Type B pancreatic cell (in vitro differentiated cells): ENCODE measurements around the gene CPS1. TPM values are rescaled to one million over a fixed set of nuclear protein-coding genes. Genes with fewer than 3 reads are reported as not detected.

Source experiments
- DNase-seq: peaks from one replicate; pipeline ENCODE4 v3.0.0; 2021; ENCODE audit warnings: mixed read lengths; ENCODE audit not compliant: unreplicated experiment; ENCODE audit errors: extremely low spot score
- H3K27ac Mint-ChIP-seq: 2 replicates; pipeline ENCODE4 v1.8.0; 2021; ENCODE audit warnings: mild to moderate bottlenecking, mixed read lengths
- H3K27me3 Mint-ChIP-seq: 2 replicates; pipeline ENCODE4 v1.8.0; 2021; ENCODE audit warnings: mixed read lengths
- H3K36me3 Mint-ChIP-seq: 2 replicates; pipeline ENCODE4 v1.8.0; 2021; ENCODE audit warnings: mixed read lengths
- H3K4me1 Mint-ChIP-seq: one replicate; pipeline ENCODE4 v1.8.0; 2021; ENCODE audit warnings: mixed read lengths; ENCODE audit not compliant: unreplicated experiment
- H3K4me3 Mint-ChIP-seq: 2 replicates; pipeline ENCODE4 v1.8.0; 2021; ENCODE audit warnings: mild to moderate bottlenecking, mixed read lengths
- H3K9me3 Mint-ChIP-seq: 2 replicates; pipeline ENCODE4 v1.8.0; 2021; ENCODE audit warnings: mixed read lengths
- CTCF ChIP-seq: fragments of 200-600 bp; sonication (generic); conservative IDR thresholded peaks from 2 replicates; pipeline ENCODE4 v1.5.0; 2021; ENCODE audit warnings: antibody characterized with exemption, mild to moderate bottlenecking
- long read RNA-seq: library from polyadenylated mRNA; unstranded; transcript quantifications from one replicate; pipeline ENCODE4 v2.0.0, GENCODE V29; 2020
- total RNA-seq: library from RNA; stranded (reverse); gene quantifications from 2 replicates; pipeline ENCODE4 v1.2.1, GENCODE V29; 2021; ENCODE audit warnings: low replicate concordance

Gene CPS1
- total RNA-seq, result 26.8 and 33.2 TPM in 2 replicates
- long read RNA-seq, partial matches to known transcripts, result 11 of 14 reads
- long read RNA-seq, other reads (novel, unspliced or antisense), result 3 of 14 reads

- H3K4me3 Mint-ChIP-seq, result no peak within 1 kb of the TSS
- TF ChIP-seq CTCF, result no peak
- H3K36me3 Mint-ChIP-seq, result no peaks in the 10 kb centered on the region
- peaks cover 5% of the 10 kb centered on the region for H3K4me1 Mint-ChIP-seq
- H3K27ac Mint-ChIP-seq, result no peak within 1 kb of the TSS
- H3K9me3 Mint-ChIP-seq, result no peaks in the 10 kb centered on the region
- DNase-seq, result no peak
- peaks cover 28% of the 10 kb centered on the region for H3K27me3 Mint-ChIP-seq
These were observed at the start of gene CPS1 for GRCh38 chr2:210556329-210556980. TSS of gene CPS1 (plus strand) at chr2:210556599. CDS start at chr2:210556734, 135 bp downstream.

GRCh38 chr2:210515911-210516310 is 40.5 kb upstream of the CPS1 start:
- Mint-ChIP-seq H3K36me3 (no peaks in the 10 kb centered on the region), H3K4me3 (no peak overlapping the region), H3K9me3 (peaks cover 16% of the 10 kb centered on the region), H3K27me3 (no peaks in the 10 kb centered on the region), H3K4me1 (no peaks in the 10 kb centered on the region), H3K27ac (no peak overlapping the region)
- TF ChIP-seq CTCF, result no peak
- DNase-seq, result no peak

- Mint-ChIP-seq H3K36me3 (no peaks in the 10 kb centered on the region), H3K4me3 (no peak overlapping the region), H3K27ac (no peak overlapping the region), H3K9me3 (peaks cover 16% of the 10 kb centered on the region), H3K27me3 (no peaks in the 10 kb centered on the region), H3K4me1 (no peaks in the 10 kb centered on the region)
- no peak for TF ChIP-seq CTCF
- no peak for DNase-seq
These were observed 39.1 kb upstream of the CPS1 start for GRCh38 chr2:210517264-210517663.

GRCh38 chr2:210519594-210519993 is 36.8 kb upstream of the CPS1 start:
- no peak for DNase-seq
- no peak overlapping the region for H3K4me3 Mint-ChIP-seq
- no peaks in the 10 kb centered on the region for H3K36me3 Mint-ChIP-seq
- no peak for TF ChIP-seq CTCF
- H3K27ac Mint-ChIP-seq, result no peak overlapping the region
- H3K9me3 Mint-ChIP-seq, result peaks cover 9% of the 10 kb centered on the region
- no peaks in the 10 kb centered on the region for H3K27me3 Mint-ChIP-seq
- H3K4me1 Mint-ChIP-seq, result no peaks in the 10 kb centered on the region

GRCh38 chr2:210522399-210522798 is 34.0 kb upstream of the CPS1 start:
- H3K27ac Mint-ChIP-seq, result no peak overlapping the region
- H3K36me3 Mint-ChIP-seq, result no peaks in the 10 kb centered on the region
- no peak for DNase-seq
- no peaks in the 10 kb centered on the region for H3K4me1 Mint-ChIP-seq
- no peak overlapping the region for H3K4me3 Mint-ChIP-seq
- peaks cover 7% of the 10 kb centered on the region for H3K27me3 Mint-ChIP-seq
- TF ChIP-seq CTCF, result no peak
- H3K9me3 Mint-ChIP-seq, result no peaks in the 10 kb centered on the region
